ENCODE data around the gene AVPR1B. TPM values are rescaled to one million over a fixed set of nuclear protein-coding genes. Genes with fewer than 3 reads are reported as not detected.

The AVPR1B gene
- total RNA-seq, 1 donor from 2014 or later: not detected

GRCh38 chr1:206062464-206062863, 54.7 kb downstream of the AVPR1B start:
- Mint-ChIP-seq H3K4me1 (ENCODE audit: low read depth) (no peaks in the 10 kb centered on the region), H3K9me3 (ENCODE audit: low read depth) (peaks cover 5% of the 10 kb centered on the region), H3K27ac (ENCODE audit: unreplicated experiment) (no peak overlapping the region), H3K27me3 (ENCODE audit: low read depth) (peaks cover 4% of the 10 kb centered on the region), H3K36me3 (ENCODE audit: low read depth) (no peaks in the 10 kb centered on the region), H3K4me3 (ENCODE audit: unreplicated experiment) (no peak overlapping the region)
- DNase-seq (ENCODE audit: low spot score): no peak
- no peak for TF ChIP-seq CTCF (IDR thresholded peaks at IDR 0.05)

GRCh38 chr1:206060844-206061243, 56.3 kb downstream of the AVPR1B start:
- Mint-ChIP-seq H3K36me3 (ENCODE audit: low read depth) (no peaks in the 10 kb centered on the region), H3K27me3 (ENCODE audit: low read depth) (peaks cover 4% of the 10 kb centered on the region), H3K27ac (ENCODE audit: unreplicated experiment) (no peak overlapping the region), H3K4me1 (ENCODE audit: low read depth) (no peaks in the 10 kb centered on the region), H3K4me3 (ENCODE audit: unreplicated experiment) (no peak overlapping the region), H3K9me3 (ENCODE audit: low read depth) (peaks cover 5% of the 10 kb centered on the region)
- no peak for TF ChIP-seq CTCF (IDR thresholded peaks at IDR 0.05)
- DNase-seq (ENCODE audit: low spot score): no peak

Other genes starting within 250 kb of the AVPR1B start
- not detected in 3 replicates for gene SLC26A9, start 173.9 kb downstream of the AVPR1B start, total RNA-seq
- gene RAB7B, start 114.0 kb downstream of the AVPR1B start, total RNA-seq: 3.5 to 4.5 TPM (median 4.4 TPM) in 3 replicates
- gene CTSE, start 93.5 kb downstream of the AVPR1B start, total RNA-seq: not detected in 3 replicates
- not detected in 3 replicates for gene RHEX, start 64.2 kb downstream of the AVPR1B start, total RNA-seq
- 1.9 to 3.3 TPM (median 2.3 TPM) in 3 replicates for gene FAM72A, start 85.5 kb upstream of the AVPR1B start, total RNA-seq
- 43.0 to 65.2 TPM (median 50.4 TPM) in 3 replicates for gene SRGAP2, start 86.2 kb upstream of the AVPR1B start, total RNA-seq